HG02884 (cell line): Measurements from ENCODE around the gene ZBTB49.
A peak's percentile ranks its signal among the peaks of the same experiment; 100 is the strongest.
"Not testable (repeated sequence)": the region's sequence is repeated elsewhere in the genome, so short reads cannot be mapped to it uniquely, and the experiment has no call there.

Experiments used
- ATAC-seq: cut with Tn5 transposase; IDR thresholded peaks from one replicate; pipeline ENCODE4 v1.9.1; 2021; ENCODE audit warnings: mild to moderate bottlenecking, moderate library complexity; ENCODE audit not compliant: unreplicated experiment

The ZBTB49 gene, protein sequence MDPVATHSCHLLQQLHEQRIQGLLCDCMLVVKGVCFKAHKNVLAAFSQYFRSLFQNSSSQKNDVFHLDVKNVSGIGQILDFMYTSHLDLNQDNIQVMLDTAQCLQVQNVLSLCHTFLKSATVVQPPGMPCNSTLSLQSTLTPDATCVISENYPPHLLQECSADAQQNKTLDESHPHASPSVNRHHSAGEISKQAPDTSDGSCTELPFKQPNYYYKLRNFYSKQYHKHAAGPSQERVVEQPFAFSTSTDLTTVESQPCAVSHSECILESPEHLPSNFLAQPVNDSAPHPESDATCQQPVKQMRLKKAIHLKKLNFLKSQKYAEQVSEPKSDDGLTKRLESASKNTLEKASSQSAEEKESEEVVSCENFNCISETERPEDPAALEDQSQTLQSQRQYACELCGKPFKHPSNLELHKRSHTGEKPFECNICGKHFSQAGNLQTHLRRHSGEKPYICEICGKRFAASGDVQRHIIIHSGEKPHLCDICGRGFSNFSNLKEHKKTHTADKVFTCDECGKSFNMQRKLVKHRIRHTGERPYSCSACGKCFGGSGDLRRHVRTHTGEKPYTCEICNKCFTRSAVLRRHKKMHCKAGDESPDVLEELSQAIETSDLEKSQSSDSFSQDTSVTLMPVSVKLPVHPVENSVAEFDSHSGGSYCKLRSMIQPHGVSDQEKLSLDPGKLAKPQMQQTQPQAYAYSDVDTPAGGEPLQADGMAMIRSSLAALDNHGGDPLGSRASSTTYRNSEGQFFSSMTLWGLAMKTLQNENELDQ

DNA sequence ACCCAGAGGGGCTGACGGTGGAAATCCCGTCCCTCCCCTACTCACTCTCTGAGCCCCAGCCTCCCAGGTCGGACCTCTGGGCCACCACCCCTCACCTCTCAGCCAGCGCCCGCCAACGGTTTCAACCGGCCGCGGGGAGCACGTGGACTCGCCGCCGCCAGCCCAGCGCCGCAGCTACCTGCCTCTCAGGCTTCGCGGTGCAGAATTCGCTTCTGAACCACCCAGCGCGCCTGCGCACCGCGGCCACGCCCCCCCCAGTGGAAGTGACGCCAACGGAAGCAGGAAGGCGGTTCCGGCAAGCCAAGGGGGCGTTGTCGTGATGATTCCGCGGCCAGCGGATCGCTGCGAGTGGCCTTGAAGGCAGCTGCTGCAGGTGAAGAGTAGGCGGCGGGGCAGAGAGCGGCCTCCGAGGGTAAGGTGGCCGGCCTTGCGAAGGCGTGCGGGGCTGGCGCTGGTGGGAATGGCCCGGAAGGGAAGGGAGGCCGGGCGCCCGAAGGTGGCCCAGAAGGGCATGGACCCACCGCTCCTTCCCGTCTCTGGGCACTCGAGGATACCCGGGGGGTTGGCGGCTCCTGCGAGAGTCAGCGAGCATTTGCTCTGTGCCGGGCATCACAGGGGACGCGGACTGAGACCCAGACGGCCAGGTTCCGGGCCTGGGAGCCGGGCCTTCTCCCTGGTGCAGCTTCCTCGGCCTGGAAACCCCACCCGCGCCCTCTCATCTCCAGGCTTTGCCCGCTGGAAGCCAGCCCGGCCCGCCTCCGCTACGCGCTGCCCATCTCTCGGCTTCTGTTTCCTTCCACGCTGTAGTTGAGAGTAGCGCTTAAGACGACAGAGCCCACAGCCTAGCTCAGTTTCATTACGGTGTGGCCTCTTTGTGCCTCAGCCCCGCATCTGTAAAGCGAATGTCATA, at the start of gene ZBTB49, which contains the start of gene LYAR:
Gene ZBTB49 (plus strand): TSS at position 311 of the 910 bp plus-strand sequence. CDS start 9,695 bp downstream, outside the sequence.
Gene LYAR (minus strand): TSS at position 214 of the 910 bp plus-strand sequence. CDS start 6,412 bp downstream, outside the sequence.
- peak; percentile 88 for ATAC-seq

DNA sequence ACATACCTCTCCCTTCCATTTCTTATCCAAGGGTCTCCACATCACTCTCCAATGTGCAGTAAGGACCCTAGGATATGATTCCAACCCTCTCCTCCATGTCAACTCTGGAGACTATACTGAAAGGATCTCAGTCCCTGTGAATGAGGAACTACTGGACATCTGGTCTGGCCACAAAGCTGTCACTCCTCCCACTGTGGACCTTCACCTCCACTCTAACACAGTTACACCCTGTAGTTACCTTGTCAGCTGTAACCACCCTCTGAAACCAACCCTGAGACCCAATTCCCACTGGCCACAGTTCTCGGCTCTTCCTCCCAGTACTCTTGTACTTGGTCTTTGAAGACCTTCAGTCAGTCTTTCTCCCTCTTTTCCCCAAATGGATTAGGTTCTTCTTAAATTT, 44.9 kb upstream of the ZBTB49 start:
- no peak for ATAC-seq

DNA sequence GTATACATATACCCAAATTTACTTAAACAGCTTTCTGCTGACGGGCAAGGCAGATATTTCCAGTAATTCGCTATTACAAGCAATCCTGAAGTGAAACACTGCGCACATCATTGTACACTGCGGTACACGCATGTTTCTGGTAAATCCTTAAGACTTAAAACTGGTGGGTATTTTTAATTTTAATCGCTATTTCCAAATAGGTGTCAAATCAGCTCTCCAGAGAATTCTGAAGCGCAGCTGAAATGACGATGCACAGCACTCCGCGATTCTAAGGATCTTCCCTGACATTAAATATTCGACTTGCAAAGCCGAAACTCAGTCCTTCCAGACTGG, 42.4 kb upstream of the ZBTB49 start:
- peak; percentile 21 for ATAC-seq

DNA sequence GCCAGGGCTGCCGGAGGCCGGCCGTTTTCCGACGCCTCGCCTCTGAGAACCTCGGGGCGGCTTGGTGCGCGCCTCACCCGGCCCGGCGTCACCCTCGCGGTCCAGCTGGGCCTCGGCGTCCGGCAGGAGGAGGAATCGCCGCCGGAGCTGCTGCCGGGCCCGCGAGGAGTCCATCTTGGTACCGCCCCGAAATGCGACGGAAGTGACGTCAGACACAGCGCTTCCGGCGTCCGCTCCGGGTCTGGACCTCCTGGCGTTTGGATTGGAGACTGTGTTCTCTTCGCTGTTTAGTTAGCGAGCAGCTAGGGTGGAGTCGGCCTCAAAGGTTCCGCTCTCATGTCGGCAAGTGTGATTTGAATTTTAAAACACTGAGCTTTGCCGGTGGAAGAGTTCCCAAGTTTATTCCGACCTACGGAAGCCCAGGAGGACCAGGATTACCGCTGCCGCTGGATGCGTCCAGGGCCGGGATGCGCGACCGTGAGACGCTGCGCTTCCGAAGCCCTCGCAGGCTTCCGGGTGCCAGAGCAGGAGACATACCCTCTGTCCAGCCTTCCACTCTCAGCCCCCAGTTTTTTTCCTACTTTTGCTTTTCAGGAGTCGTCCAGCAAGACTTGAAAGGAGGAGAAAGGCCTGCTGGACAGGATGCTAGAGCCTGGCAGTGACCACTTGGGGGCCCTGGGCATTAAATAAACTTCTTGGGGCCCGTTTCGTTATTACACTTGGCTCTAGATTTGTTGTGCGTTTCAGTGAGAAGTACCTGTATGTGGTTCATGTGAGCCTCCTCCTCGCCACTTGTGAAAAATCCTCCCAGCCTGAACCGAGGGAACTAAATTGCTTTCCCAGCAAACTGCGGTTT, 41.8 kb upstream of the ZBTB49 start, which contains the start of gene TMEM128:
Gene TMEM128 (minus strand): TSS at position 195 of the 856 bp plus-strand sequence. CDS start 21 bp downstream, at position 174.
- peak; percentile 91 for ATAC-seq

DNA sequence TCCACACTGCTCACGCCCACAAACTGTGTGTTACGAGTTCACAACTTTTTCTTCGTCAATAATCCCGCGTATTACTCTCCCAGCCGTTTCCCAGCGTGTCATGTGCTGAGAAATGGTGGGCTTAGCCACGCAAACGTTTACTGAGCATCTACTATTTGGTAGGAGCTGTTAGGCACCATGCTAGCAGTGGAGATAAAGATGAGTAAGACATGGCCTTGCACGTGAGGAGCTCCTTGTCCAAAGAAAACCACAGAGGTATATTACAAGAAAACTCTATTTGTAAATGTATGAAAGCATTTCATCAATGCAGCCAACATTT, 41.2 kb upstream of the ZBTB49 start:
- no peak for ATAC-seq

DNA sequence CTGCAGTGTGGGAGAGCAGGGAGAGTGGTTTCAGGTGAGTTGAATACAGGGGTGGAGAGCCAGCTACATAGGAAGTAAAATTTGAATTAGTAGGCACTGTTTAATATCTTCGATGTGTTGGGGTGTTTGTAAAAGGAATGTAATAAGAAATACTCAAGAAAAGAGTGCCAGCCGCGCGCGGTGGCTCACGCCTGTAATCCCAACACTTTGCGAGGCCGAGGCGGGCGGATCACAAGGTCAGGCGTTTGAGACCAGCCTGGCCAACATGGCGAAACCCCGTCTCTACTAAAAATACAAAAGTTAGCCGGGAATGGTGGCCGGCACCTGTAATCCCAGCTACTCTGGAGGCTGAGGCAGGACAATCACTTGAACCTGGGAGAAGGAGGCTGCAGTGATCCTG, 40.7 kb upstream of the ZBTB49 start:
- ATAC-seq, result not testable (repeated sequence)

DNA sequence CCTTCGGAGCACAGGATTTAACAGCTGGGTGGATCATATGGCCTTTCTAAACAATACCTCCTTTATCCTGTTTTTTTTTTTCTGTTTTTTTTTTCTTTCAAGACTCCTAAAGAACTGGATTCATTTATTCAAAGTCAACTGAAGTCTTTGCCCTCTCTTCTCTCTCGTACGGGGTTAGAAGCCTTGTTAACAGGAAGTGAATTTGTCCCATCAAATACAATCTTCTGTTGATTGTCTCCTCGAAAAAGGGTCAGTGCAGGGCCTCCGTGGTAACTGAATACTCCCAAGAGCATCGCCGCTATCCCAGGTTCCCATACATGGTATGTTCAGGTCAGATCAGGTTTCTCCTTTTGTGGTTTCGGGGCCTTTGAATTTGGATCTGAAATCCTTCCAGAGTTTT, 40.2 kb upstream of the ZBTB49 start:
- no peak for ATAC-seq

DNA sequence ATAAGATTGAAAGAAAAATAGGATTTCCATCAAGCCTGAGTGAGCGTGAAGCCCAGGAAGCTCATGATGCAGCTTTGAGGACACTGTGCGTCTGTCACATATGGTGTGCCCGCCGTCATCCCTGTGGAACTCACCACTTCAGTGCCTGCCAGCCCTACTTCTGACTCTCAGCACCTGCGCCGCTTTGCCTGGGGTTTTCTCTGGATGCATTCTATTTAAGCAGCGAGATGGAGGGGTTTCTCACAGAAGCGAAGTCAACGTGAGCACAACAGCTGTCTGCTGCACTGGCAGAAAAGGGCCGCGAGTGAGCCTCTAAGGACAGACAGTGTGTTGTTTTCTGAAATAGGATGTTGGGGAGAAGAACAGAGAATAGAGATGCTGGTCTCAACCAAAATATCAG, 35.9 kb upstream of the ZBTB49 start:
- no peak for ATAC-seq

DNA sequence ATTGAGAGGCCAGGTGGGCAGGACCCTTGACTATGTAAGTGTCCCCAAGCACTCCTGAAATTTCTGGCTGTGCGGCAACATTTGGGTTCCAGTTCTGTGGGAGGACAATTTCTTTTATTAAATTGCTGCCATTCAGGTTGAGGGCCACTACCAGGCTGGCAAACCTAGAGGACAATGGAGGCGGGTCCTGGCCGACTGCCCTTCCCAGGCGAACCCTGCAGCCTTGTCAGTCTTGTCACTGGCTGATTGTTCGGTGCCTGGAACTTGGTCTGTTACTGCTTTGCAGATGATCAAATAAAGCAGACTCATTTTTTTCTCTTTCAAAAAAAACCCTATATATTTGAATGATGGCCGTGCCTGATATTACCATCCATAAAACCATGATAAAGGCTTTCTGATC, 35.4 kb upstream of the ZBTB49 start:
- no peak for ATAC-seq

DNA sequence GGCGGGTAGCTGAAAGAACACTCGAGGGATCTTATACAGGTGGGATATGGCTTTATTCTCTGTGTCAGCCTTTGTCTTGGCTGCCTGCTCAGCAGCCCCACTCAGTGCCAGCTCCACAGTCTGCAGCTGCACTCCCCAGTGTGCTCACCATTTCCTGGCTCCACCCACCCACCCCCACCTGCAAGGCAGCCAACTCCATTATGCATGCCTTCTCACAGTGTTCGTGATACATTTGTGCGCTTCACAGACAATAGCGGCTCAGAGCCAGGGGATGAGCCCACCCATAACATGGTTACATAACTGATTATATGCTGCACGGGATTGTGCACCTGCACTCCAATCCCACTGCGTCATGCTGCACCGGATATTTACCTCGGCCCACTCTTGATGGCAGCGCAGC, 33.3 kb upstream of the ZBTB49 start:
- ATAC-seq, result no peak

DNA sequence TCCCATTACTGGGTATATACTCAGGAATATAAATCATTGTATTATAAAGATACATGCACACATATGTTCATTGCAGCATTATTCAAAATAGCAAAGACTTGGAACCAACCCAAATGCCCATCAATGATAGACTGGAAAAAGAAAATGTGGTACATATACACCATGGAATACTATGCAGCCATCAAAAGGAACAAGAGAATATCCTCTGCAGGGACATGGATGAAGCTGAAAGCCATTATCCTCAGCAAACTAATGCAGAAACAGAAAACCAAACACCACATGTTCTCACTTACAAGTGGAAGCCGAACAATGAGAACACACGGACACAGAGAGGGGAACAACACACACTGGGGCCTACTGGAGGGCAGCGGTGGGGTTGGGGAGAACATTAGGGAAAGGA, 32.3 kb upstream of the ZBTB49 start:
- not testable (repeated sequence) for ATAC-seq

DNA sequence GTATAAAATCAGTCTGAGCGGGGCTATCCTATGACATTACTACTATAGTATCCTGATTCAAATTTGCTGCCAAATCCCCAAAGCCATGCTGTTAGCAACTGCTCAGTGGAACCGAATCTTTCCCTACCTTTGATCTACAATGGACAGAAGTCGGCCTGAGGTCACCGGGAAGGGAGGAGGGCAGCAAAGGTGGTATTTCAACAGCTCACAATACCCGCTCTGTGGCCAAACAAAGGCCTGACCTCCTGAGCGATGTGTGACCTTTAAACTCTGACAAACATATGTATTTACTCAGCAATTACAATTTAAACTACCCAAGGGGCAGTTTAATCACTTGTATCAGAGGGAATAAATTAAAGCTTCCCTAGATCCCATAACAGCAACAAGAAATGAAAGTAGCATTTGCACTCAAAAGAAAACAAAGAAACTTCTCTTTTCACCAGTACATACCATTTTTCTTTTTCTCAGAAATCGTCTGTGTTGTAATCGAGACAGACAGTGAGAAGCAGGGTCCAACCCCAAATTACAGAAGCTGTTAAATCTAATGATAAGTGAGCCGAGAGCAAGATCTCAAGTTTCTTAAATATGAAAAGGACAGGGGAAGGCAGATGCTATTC, 30.5 kb upstream of the ZBTB49 start:
- no peak for ATAC-seq

DNA sequence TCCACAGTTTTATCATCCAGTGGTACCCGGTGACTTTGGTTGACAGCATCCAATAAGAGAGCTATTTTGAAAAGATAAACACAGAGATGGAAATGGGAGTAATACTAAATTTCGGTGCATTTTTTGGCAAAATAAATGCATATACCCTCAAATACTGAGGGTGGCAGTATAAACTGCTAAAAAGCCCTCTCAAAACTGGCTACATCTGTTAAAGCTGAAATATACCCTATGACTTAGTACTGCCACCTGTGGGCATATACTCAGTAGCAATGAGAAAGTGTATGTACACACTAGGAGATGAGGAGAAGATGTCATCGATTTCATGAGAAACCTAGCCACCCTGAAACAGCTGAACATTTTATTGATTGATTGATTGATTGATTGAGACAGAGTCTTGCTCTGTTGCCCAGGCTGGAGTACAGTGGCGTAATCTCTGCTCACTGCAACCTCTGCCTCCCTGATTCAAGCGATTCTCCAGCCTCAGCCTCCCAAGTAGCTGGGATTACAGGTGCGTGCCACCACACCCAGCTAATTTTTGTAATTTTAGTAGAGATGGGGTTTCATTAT, 29.8 kb upstream of the ZBTB49 start:
- no peak for ATAC-seq

DNA sequence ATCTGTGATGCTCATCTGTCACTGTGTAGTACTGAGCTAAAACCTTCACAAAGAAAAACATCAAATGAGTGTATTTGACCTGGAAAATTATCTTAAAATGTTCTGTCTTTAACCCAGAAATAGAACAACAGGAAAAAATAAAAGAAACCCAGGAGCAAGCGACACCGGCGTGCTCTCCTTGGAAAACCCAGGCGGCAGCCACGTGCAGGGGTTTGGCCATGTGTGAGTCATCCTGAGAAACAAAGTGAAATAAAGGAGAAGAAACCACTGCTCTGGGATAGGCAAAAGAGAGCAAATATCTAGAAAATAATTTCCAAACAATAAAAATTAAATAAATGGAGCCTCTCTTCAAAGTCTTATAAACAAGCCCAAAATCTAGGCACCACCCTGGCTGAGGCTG, 22.1 kb upstream of the ZBTB49 start:
- ATAC-seq, result no peak

DNA sequence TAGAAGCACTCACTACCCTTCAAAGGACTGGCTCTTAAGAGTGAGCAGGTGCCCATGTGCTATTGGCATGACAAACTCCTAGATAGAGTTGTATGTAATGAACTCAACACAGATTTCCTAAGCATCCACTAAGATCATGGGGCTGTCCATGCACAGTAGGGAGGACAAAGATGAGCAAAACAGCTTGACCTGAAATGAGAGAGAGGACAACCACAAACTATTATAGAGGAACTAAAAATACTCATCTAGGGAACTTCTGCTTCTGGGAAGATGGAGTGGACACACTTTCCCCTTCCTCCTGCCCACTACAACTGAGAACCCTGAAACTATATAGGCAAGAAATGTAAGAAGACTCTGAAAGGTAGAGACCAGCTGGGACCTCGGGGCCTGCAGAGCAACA, 21.3 kb upstream of the ZBTB49 start:
- no peak for ATAC-seq

DNA sequence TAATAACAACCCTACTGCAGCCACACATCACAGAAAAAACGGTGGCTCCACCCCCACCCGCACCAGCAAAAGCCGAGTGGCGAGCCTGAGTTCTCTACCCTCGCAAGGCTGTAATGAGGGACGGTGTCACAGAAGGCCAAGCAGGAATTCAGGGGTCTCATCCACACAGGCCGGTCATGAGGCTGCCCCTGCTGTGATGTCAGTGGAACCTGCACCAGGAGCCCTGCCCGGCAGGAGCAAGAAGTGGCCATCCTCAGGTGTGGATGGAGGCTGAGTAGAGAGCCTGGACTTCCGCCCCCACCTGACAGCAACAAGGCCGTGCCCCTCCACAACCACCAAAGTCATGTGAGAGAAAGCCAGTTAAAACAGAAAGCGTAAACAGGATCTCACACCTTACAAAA, 20.7 kb upstream of the ZBTB49 start:
- ATAC-seq, result no peak

DNA sequence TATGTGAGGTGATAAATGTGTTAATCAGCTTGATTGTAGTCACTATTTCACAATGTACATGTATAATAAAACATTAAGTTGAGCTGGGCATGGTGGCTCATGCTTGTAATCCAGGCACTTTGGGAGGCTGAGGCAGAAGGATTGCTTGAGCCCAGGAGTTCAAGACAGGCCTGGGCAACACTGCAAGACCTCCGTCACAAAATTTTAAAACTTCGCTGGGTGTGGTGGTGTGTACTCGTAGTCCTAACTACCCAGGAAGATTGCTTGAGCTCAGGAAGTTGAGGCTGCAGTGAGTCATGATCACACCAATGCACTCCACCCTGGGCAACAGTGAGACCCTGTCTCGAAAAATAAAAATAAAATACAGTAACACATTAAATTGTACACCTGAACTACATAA, 20.2 kb upstream of the ZBTB49 start:
- ATAC-seq, result no peak

DNA sequence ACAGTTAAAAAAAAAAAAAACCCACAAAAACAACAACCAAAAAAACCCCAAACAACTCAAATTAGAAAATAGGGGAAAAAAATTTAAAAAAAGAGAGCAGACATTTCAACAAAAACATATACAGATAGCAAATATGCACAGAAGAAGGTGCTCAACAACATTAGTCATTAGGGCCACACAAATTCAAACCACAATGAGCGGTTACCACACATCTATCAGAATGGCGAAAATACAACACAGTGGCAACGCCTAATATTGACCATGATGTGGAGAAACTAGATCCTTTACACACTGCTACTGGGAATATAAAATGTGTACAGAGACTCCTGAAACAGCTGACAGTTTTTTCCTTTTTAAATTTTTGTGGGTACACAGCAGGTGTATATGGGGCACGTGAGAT, 19.5 kb upstream of the ZBTB49 start:
- ATAC-seq, result no peak

DNA sequence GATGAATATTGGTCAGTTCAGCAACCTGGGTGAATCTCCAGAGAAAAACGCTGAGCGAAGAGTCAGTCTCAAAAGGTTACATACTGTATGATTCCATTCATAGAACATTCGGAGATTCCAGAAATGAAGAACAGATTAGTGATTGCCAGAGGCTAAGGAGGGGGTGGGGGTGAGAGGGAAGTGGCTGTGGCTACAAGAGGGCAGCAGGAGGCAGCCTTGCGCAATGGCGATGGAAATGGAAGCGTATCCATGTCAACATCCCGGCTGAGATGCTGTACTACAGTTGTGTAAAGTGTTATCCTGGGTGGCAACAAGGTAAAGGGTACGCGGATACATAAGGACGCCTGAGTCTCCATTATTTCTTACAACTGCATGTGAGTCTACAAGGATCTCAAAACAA, 18.1 kb upstream of the ZBTB49 start:
- no peak for ATAC-seq

DNA sequence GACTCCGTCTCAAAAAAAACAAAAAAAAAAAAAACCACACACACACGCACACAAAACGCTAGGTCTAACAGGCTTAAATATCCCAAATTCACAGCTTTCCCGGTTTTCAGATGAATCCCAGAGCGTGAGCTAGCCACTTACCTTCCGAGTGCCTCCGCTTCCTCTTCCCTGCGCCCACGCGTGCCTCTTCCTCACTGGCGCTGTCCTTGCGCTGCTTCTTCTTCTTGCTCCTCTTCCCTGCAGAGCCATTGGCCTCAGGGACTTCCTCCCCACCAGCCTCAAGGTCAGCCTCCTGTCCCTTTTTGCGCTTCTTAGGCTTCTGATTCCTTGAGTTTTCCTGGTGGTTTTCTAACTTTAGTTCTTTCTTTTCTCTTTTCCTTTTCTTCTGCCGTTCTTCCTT, 15.8 kb upstream of the ZBTB49 start:
- no peak for ATAC-seq
